NCI-H1417 treated with DMSO at 0.1 percent for 48 hours (cell line): ENCODE measurements around the gene NREP.

Experiments
- DNase-seq: peaks from one replicate; lab custom pipeline; 2025; lab: John Stamatoyannopoulos, UW

NREP gene

GRCh38 chr5:111756581-111757354 lies at the start of gene NREP:
Gene NREP, minus strand, starts transcription at chr5:111757194. Its CDS starts 1,422 bp downstream, at chr5:111755772.
- no peak for DNase-seq

DNA sequence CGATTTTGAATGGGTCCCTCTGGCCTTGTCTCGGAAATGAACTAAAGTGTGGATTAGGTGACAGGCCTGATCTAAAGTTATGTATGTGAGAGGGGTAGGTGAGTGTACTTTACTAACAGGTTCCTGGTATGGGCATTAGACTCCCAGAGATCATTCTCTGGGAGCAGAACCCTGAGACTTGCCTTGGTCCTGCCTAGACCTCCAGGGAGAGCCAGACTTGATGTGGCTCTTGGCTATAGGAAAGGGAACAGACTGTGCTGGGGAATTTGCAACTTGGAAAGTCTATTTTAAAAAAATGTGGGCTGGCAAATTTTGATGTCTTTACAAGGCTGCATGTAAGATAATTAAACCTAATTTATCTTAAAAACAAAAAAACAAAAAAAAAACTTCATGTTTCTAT lies 49.8 kb upstream of the NREP start:
- no peak for DNase-seq

DNA sequence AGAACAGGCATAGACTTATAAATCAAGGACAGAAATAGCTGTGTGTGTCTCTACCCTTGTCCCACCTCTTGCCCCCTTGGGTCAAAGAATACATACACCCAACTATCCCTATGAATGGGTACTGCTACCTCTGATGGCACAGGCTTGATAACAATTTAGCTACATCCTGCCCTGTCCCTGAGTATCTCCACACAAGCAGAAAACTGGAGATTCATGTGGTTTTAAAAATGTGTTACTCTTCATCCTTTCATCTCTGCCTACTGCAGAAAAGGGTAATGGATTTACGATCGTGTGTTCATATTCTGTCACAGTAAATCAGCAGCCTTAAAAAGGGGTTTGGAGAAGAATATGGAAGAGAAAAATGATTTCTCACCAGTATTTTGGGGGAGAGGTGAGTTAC lies 49.2 kb upstream of the NREP start:
- DNase-seq = no peak

- DNase-seq = no peak
Measured at GRCh38 chr5:111805071-111805470, 48.1 kb upstream of the NREP start.

- DNase-seq = no peak
Measured at GRCh38 chr5:111800351-111800750, 43.4 kb upstream of the NREP start.

GRCh38 chr5:111795142-111795541 lies 38.1 kb upstream of the NREP start:
- no peak for DNase-seq

DNA sequence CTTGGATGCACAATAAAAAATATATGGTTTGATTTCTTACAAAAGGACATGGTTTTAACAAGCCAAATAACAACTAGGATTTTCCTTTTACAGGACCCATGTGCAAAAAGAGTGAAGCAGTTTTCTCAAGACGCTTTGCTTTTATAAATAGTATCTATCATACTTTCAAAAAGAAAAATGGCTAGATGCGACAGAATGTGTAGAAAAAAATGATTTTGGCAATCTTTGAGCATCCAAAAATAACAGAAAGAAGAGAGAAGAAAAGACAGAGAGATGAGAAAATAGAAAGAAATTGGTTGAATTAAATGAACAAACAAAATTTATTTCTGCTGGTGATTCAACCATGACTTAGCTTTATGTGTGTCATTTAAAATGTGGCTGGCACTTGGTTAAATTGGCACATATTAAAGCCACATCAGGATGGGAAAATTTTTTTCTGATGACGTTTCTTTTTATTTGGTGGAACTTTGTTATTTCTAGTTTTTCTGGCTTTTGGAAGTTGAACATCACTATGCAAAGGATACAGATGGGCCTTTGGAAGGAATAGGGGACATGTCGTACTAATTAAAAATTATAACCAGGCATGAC lies 35.6 kb upstream of the NREP start:
- DNase-seq = no peak

- no peak for DNase-seq
Measured at GRCh38 chr5:111790295-111790694, 33.3 kb upstream of the NREP start.

GRCh38 chr5:111787006-111787405 lies 30.0 kb upstream of the NREP start:
- DNase-seq = no peak

GRCh38 chr5:111784491-111785181 lies 27.6 kb upstream of the NREP start:
- DNase-seq = no peak

DNA sequence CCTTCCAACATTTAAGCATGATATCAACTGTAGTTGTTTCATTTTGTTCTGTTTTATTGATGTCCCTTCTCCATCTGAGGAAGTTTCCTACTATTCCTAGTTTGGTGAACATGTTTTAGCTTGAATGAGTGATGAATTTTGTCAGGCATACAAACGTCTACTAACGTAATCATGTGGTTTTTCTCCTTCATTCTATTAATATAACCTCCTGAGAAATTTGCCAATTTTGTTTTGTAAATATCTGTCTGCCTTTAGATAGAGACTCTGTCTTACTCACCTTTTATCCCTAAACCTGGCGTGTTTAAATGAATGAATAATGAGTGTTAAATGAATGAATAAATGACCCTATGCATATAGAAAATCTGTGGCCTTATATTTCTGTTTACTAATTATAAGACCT lies 26.5 kb upstream of the NREP start:
- DNase-seq = no peak

GRCh38 chr5:111782216-111782615 lies 25.2 kb upstream of the NREP start:
- no peak for DNase-seq

- DNase-seq = no peak
Measured at GRCh38 chr5:111781200-111781599, 24.2 kb upstream of the NREP start.

DNA sequence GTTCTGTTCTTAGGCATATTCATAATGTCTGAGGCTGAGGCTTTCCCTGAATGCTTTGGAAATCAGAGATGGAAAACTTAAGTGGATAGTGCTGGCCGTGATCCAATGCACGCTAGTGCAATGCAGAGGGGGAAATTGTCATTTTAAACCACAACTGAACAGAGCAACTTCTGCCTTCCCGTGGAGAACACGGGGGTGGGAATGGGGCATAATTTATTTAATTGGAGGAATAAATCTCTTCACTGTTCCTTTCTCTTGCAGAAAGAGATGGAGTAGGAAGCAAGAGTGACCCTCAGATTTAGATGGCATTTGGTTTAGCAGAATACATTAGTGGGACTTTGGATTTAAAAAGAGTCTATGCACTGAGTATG lies 22.9 kb upstream of the NREP start:
- DNase-seq = no peak

GRCh38 chr5:111779260-111779921 lies 22.4 kb upstream of the NREP start:
- no peak for DNase-seq

- no peak for DNase-seq
Measured at GRCh38 chr5:111776913-111777781, 20.2 kb upstream of the NREP start.

DNA sequence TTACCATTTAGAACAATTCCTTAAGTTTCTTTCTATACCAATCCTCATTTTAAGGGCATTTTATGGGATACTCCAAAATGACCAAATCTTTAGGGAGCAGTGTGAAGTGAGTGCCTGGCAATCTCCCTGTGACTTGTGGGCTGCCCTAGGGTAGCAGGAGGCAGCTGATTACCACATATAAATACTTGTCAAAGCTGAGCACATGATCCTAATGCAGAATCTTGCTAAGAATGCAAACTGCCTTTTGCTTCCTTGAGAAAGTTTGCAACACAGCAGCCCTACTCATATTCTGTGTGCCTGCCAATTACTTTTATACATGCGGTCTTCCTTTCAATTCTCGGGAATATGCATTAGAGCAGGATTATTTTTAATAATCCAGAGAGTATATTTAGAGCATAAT lies 18.2 kb upstream of the NREP start:
- no peak for DNase-seq

- no peak for DNase-seq
Measured at GRCh38 chr5:111774525-111774924, 17.5 kb upstream of the NREP start.

- DNase-seq = no peak
Measured at GRCh38 chr5:111772456-111773122, 15.6 kb upstream of the NREP start.

GRCh38 chr5:111769541-111769940 lies 12.5 kb upstream of the NREP start:
- no peak for DNase-seq
